H9 (cell line): Measurements from ENCODE around the gene TUBA4A. TPM values are rescaled to one million over a fixed set of nuclear protein-coding genes. Genes with fewer than 3 reads are reported as not detected.
A peak's percentile ranks its signal among the peaks of the same experiment; 100 is the strongest.
"Not testable (repeated sequence)": the region's sequence is repeated elsewhere in the genome, so short reads cannot be mapped to it uniquely, and the experiment has no call there.

Experiments used
- DNase-seq: peaks from one replicate; pipeline ENCODE4 v3.0.0-alpha.2; 2017
- H2AFZ ChIP-seq: one replicate; pipeline ENCODE4 v1.6.1; 2013; ENCODE audit warnings: mild to moderate bottlenecking, low read length, control low read depth, moderate library complexity
- H2AK5ac ChIP-seq: 2 replicates; pipeline ENCODE4 v1.6.1; 2013; ENCODE audit warnings: low read length, control low read depth, mixed read lengths; ENCODE audit not compliant: insufficient read length
- H2BK120ac ChIP-seq: one replicate; pipeline ENCODE4 v1.6.1; 2013; ENCODE audit warnings: low read depth, mild to moderate bottlenecking, low read length, control low read depth, inconsistent platforms; ENCODE audit not compliant: poor library complexity, severe bottlenecking
- H2BK12ac ChIP-seq: 2 replicates; pipeline ENCODE4 v1.6.1; 2013; ENCODE audit warnings: low read length, control low read depth, mixed read lengths, low read depth; ENCODE audit not compliant: insufficient read length
- H2BK15ac ChIP-seq: 2 replicates; pipeline ENCODE4 v1.6.1; 2013; ENCODE audit warnings: low read depth, low read length, control low read depth
- H2BK20ac ChIP-seq: one replicate; pipeline ENCODE4 v1.6.1; 2013; ENCODE audit warnings: low read depth, mild to moderate bottlenecking, low read length, control low read depth, inconsistent platforms; ENCODE audit not compliant: poor library complexity, severe bottlenecking
- H2BK5ac ChIP-seq: 2 replicates; pipeline ENCODE4 v1.6.1; 2013; ENCODE audit warnings: low read length, control low read depth, mixed read lengths; ENCODE audit not compliant: insufficient read length
- H3K14ac ChIP-seq: 2 replicates; pipeline ENCODE4 v1.6.1; 2013; ENCODE audit warnings: low read length, control low read depth; ENCODE audit not compliant: insufficient read depth
- H3K18ac ChIP-seq: 2 replicates; pipeline ENCODE4 v1.6.1; 2013; ENCODE audit warnings: low read depth, mild to moderate bottlenecking, mixed read lengths, low read length, control low read depth; ENCODE audit not compliant: insufficient read length
- H3K23ac ChIP-seq: 2 replicates; pipeline ENCODE4 v1.6.1; 2013; ENCODE audit warnings: low read length, control low read depth, mixed read lengths, low read depth; ENCODE audit not compliant: insufficient read length
- H3K23me2 ChIP-seq: 2 replicates; pipeline ENCODE4 v1.6.1; 2013; ENCODE audit warnings: low read depth, mild to moderate bottlenecking, mixed read lengths, low read length, control low read depth; ENCODE audit not compliant: insufficient read length, poor library complexity, severe bottlenecking
- H3K27ac ChIP-seq: 2 replicates; pipeline ENCODE4 v1.5.1; 2013; ENCODE audit warnings: low read length, control low read depth, mixed read lengths, low read depth; ENCODE audit not compliant: insufficient read length
- H3K27me3 ChIP-seq: 2 replicates; pipeline ENCODE4 v1.6.1; 2013; ENCODE audit warnings: low read length, control low read depth, inconsistent platforms; ENCODE audit not compliant: insufficient read depth
- H3K4ac ChIP-seq: 2 replicates; pipeline ENCODE4 v1.6.1; 2013; ENCODE audit warnings: low read depth, mild to moderate bottlenecking, control low read depth, inconsistent platforms, low read length, moderate library complexity
- H3K4me1 ChIP-seq: 2 replicates; pipeline ENCODE4 v1.6.1; 2013; ENCODE audit warnings: low read length, control low read depth, inconsistent platforms; ENCODE audit not compliant: insufficient read depth
- H3K4me2 ChIP-seq: 2 replicates; pipeline ENCODE4 v1.6.1; 2013; ENCODE audit warnings: low read length, control low read depth, mixed read lengths; ENCODE audit not compliant: insufficient read length, insufficient read depth
- H3K56ac ChIP-seq: 2 replicates; pipeline ENCODE4 v1.6.1; 2013; ENCODE audit warnings: low read depth, mild to moderate bottlenecking, mixed read lengths, low read length, control low read depth; ENCODE audit not compliant: insufficient read length
- H3K79me1 ChIP-seq: 2 replicates; pipeline ENCODE4 v1.6.1; 2013; ENCODE audit warnings: low read depth, mild to moderate bottlenecking, moderate library complexity, low read length, control low read depth, inconsistent platforms; ENCODE audit not compliant: insufficient read depth, poor library complexity, severe bottlenecking
- H3K79me2 ChIP-seq: 2 replicates; pipeline ENCODE4 v1.6.1; 2013; ENCODE audit warnings: low read length, control low read depth, inconsistent platforms; ENCODE audit not compliant: insufficient read depth
- H3K9ac ChIP-seq: 2 replicates; pipeline ENCODE4 v1.6.1; 2013; ENCODE audit warnings: low read length, control low read depth, mixed read lengths; ENCODE audit not compliant: insufficient read length; ENCODE audit errors: extremely low read depth
- H3K9me3 ChIP-seq: one replicate; pipeline ENCODE4 v1.6.1; 2013; ENCODE audit warnings: low read depth, low read length, inconsistent platforms; ENCODE audit not compliant: control insufficient read depth
- H3T11ph ChIP-seq: one replicate; pipeline ENCODE4 v1.6.1; 2013; ENCODE audit warnings: mild to moderate bottlenecking, low read length, control low read depth, inconsistent platforms
- H4K20me1 ChIP-seq: one replicate; pipeline ENCODE4 v1.6.1; 2013; ENCODE audit not compliant: control insufficient read depth, insufficient read length, insufficient read depth
- H4K5ac ChIP-seq: 2 replicates; pipeline ENCODE4 v1.6.1; 2013; ENCODE audit warnings: low read depth, mild to moderate bottlenecking, mixed read lengths, low read length, control low read depth; ENCODE audit not compliant: insufficient read length
- H4K8ac ChIP-seq: replicated peaks from 2 replicates; pipeline ENCODE4 v1.6.1; 2013; ENCODE audit warnings: low read length, control low read depth, mixed read lengths, low read depth; ENCODE audit not compliant: insufficient read length
- H4K91ac ChIP-seq: 2 replicates; pipeline ENCODE4 v1.6.1; 2013; ENCODE audit warnings: low read depth, mild to moderate bottlenecking, moderate library complexity, mixed read lengths, low read length, control low read depth; ENCODE audit not compliant: insufficient read length
- H3K27ac Mint-ChIP-seq, 3 experiments: 2 replicates in 2 of 3; 3 replicates in 1 of 3; pipeline ENCODE4 v1.8.0; 2020 to 2021; ENCODE audit warnings: mixed read lengths in 3 of 3, mild to moderate bottlenecking in 1 of 3, moderate library complexity in 1 of 3
- H3K27me3 Mint-ChIP-seq: 2 replicates; pipeline ENCODE4 v1.8.0; 2021; ENCODE audit warnings: low read depth, mild to moderate bottlenecking, moderate library complexity, mixed read lengths
- H3K36me3 Mint-ChIP-seq, 3 experiments: 2 replicates in 2 of 3; 3 replicates in 1 of 3; pipeline ENCODE4 v1.8.0; 2020 to 2021; ENCODE audit warnings: low read depth in 3 of 3, mixed read lengths in 3 of 3; ENCODE audit not compliant: insufficient read depth in 1 of 3
- H3K4me1 Mint-ChIP-seq, 2 experiments: 2 replicates each; pipeline ENCODE4 v1.8.0; 2020; ENCODE audit warnings: mixed read lengths in 2 of 2
- H3K4me3 Mint-ChIP-seq, 2 experiments: 2 replicates in 1 of 2; 3 replicates in 1 of 2; pipeline ENCODE4 v1.8.0; 2020 to 2021; ENCODE audit warnings: mild to moderate bottlenecking in 2 of 2, mixed read lengths in 2 of 2, moderate library complexity in 1 of 2
- H3K9me3 Mint-ChIP-seq, 2 experiments: 2 replicates in 1 of 2; 3 replicates in 1 of 2; pipeline ENCODE4 v1.8.0; 2020; ENCODE audit warnings: mild to moderate bottlenecking in 2 of 2, mixed read lengths in 2 of 2, moderate library complexity in 1 of 2
- CTCF ChIP-seq: fragments of 200-600 bp; sonication (generic); conservative IDR thresholded peaks from 3 replicates; pipeline ENCODE4 v1.8.0; 2021; ENCODE audit warnings: antibody characterized with exemption, mild to moderate bottlenecking
- WGBS: extraction: QIAGEN DNeasy Blood & Tissue Kit; methylation state at CpG from one replicate; pipeline ENCODE4 v1.1.7; 2013; ENCODE audit warnings: missing lambda C conversion rate, low lambda C conversion rate, mixed read lengths; ENCODE audit not compliant: insufficient read length; ENCODE audit errors: extremely low coverage; 5-methylcytosine and 5-hydroxymethylcytosine counted together
- total RNA-seq: library from RNA; stranded (reverse); gene quantifications from 2 replicates; pipeline ENCODE4 v1.2.1, GENCODE V29; 2021

Gene TUBA4A
- total RNA-seq, 1 experiment from 2014 or later = 25.5 TPM

GRCh38 chr2:219287580-219288265, 34.0 kb upstream of the TUBA4A start:
- no CpG with 5 or more reads among the region's 10 CpGs for WGBS
- DNase-seq = no peak
- H3K23ac ChIP-seq = no peak overlapping the region

DNA sequence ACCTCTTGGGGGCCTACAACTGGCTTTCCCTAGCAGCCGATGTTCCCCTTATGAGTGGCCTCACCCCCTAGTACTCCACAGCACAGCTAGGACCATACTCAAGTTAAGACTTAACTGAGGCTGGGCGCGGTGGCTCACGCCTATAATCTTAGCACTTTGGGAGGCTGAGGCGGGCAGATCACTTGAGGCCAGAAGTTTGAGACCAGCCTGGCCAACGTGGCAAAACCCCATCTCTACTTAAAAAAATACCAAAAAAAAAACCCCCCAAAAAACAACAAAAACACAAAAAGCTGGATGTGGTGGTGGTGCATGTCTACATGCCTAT, 33.4 kb upstream of the TUBA4A start:
- not testable (repeated sequence) for H2AFZ ChIP-seq, H2BK12ac ChIP-seq, H2BK120ac ChIP-seq, H3K9ac ChIP-seq, H3K27ac Mint-ChIP-seq, H4K5ac ChIP-seq, H3K18ac ChIP-seq, H3K79me1 ChIP-seq, H2AK5ac ChIP-seq, H3K27me3 ChIP-seq, H3K4ac ChIP-seq, H4K8ac ChIP-seq, H3K4me3 Mint-ChIP-seq, H3K9me3 Mint-ChIP-seq, H4K91ac ChIP-seq, H3K23ac ChIP-seq, H3K27me3 Mint-ChIP-seq, H3K56ac ChIP-seq, H2BK15ac ChIP-seq, H3K23me2 ChIP-seq, H3K4me1 ChIP-seq, H3K27ac ChIP-seq, H3K14ac ChIP-seq, DNase-seq, H3K4me2 ChIP-seq, H2BK5ac ChIP-seq, H2BK20ac ChIP-seq, H3K79me2 ChIP-seq, H4K20me1 ChIP-seq, H3T11ph ChIP-seq, H3K9me3 ChIP-seq
- WGBS = no CpG with 5 or more reads among the region's 6 CpGs
- peaks cover 0 to 19% (median 10%) of the 10 kb centered on the region in 3 experiments; a peak in 6 of 7 replicates for H3K36me3 Mint-ChIP-seq
- peaks cover 7 to 12% of the 10 kb centered on the region in 2 experiments for H3K4me1 Mint-ChIP-seq

More at GRCh38 chr2:219287580-219288265, 34.0 kb upstream of the TUBA4A start:
- H3K9me3 Mint-ChIP-seq = peaks cover under 1% of the 10 kb centered on the region in 2 experiments; a peak in 1 of 5 replicates
- no peak overlapping the region for H3K4ac ChIP-seq
- H2BK15ac ChIP-seq = no peak overlapping the region
- H3K27me3 Mint-ChIP-seq = peaks cover 10% of the 10 kb centered on the region
- H2AFZ ChIP-seq = no peak overlapping the region
- H3K9me3 ChIP-seq = no peaks in the 10 kb centered on the region
- H3K18ac ChIP-seq = no peak overlapping the region
- H4K8ac ChIP-seq = no peak overlapping the region
- H3K27me3 ChIP-seq = no peaks in the 10 kb centered on the region
- no peak overlapping the region for H3K4me2 ChIP-seq
- H2BK5ac ChIP-seq = no peak overlapping the region
- H3K4me1 Mint-ChIP-seq = peaks cover 7 to 12% of the 10 kb centered on the region in 2 experiments
- H3K36me3 Mint-ChIP-seq = peaks cover 0 to 14% (median 7%) of the 10 kb centered on the region in 3 experiments; a peak in 6 of 7 replicates
- peak overlapping the region in 1 of 3 experiments; percentile 87; a peak in 2 of 7 replicates for H3K27ac Mint-ChIP-seq
- no peak overlapping the region for H3K14ac ChIP-seq
- H4K91ac ChIP-seq = no peak overlapping the region
- H3K4me1 ChIP-seq = no peaks in the 10 kb centered on the region; the same call in 1 of the 2 replicates
- no peak overlapping the region for H2AK5ac ChIP-seq
- no peak overlapping the region for H4K5ac ChIP-seq
- TF ChIP-seq CTCF = no peak
- no peak overlapping the region for H2BK20ac ChIP-seq
- no peaks in the 10 kb centered on the region for H3K79me1 ChIP-seq
- no peak overlapping the region for H3K4me3 Mint-ChIP-seq
- H3K56ac ChIP-seq = no peak overlapping the region
- no peak overlapping the region for H2BK12ac ChIP-seq
- no peak overlapping the region for H3K9ac ChIP-seq
- no peaks in the 10 kb centered on the region for H4K20me1 ChIP-seq
- H3K79me2 ChIP-seq = no peaks in the 10 kb centered on the region
- H2BK120ac ChIP-seq = no peak overlapping the region
- H3K23me2 ChIP-seq = no peaks in the 10 kb centered on the region
- no peak overlapping the region for H3K27ac ChIP-seq
- H3T11ph ChIP-seq = no peak overlapping the region
